Caki2 (cell line): Measurements from ENCODE around the gene DIDO1. TPM values are rescaled to one million over a fixed set of nuclear protein-coding genes. Genes with fewer than 3 reads are reported as not detected.

Experiments used
- DNase-seq: peaks from one replicate; pipeline ENCODE4 v3.0.0-alpha.2; 2015; ENCODE audit warnings: low read depth
- in situ Hi-C: cut with HindIII; loops from 2 replicates; pipeline ENCODE4 v1.10.0; 2016; ENCODE audit warnings: low sequenced_read_pairs, low pct_unique_long_range_greater_than_20kb, mixed read lengths
- total RNA-seq: library from RNA; depleted of rRNA; stranded (reverse); fragments of >200 nt; shearing (Covaris generic); gene quantifications from 2 replicates; pipeline ENCODE4 v1.2.3, GENCODE V29; 2014; ENCODE audit warnings: low replicate concordance

DIDO1 gene
- total RNA-seq, 1 experiment from 2014 or later, result 18.2 TPM

DNA sequence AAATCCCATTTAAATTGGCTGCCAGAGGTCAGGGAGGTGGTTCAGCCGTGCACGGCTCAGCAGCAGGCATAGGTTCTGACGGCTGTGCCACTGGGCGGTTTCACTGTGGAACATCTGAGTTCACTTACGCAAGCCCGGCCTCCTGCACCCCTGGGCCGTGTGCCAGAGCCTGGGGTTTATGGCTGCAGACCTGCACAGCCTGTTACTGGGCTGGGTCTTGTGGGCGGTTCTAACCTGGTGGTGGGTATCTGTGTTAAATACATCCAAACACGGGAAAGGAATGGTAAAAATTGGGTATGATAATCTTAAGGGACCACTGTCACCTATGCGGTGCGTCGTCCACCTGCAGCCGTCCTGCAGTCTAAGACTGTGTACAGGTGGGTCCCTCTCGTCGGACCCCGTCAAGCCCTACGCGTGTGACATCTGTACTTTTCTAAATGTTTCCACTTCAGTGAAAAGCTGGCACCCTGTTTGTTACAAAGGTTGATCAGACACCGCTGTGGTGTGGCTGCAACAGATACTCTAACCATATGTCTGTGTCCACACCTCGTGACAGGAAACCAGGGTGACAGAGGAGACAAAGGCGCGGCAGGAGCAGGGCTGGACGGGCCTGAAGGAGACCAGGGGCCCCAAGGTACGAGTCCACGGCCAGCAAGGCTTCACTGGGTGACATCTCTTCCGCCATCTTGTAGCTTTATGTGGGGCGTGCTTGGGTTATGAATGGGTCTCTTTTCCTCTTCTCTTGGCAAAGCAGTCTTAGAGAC is 88.0 kb downstream of the DIDO1 start:
- no peak for DNase-seq
- in situ Hi-C loops, result no loop called here

DNA sequence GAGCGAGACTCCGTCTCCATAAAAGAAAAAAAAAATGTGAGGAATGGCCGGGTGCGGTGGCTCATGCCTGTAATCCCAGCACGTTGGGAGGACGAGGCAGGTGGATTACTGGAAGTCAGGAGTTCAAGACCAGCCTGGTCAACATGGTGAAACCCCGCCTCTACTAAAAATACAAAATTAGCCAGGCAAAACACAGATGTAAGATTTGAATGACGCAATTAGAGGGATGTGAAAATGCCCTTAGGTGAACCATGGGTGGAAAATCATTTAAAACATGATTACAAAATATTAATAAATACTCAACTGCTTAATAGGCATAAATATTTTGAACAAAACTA is 88.5 kb downstream of the DIDO1 start:
- in situ Hi-C loops, result no loop called here
- no peak for DNase-seq

GRCh38 chr20:62836967-62837490 is 89.3 kb downstream of the DIDO1 start:
- DNase-seq, result no peak
- in situ Hi-C loops, result no loop called here

DNA sequence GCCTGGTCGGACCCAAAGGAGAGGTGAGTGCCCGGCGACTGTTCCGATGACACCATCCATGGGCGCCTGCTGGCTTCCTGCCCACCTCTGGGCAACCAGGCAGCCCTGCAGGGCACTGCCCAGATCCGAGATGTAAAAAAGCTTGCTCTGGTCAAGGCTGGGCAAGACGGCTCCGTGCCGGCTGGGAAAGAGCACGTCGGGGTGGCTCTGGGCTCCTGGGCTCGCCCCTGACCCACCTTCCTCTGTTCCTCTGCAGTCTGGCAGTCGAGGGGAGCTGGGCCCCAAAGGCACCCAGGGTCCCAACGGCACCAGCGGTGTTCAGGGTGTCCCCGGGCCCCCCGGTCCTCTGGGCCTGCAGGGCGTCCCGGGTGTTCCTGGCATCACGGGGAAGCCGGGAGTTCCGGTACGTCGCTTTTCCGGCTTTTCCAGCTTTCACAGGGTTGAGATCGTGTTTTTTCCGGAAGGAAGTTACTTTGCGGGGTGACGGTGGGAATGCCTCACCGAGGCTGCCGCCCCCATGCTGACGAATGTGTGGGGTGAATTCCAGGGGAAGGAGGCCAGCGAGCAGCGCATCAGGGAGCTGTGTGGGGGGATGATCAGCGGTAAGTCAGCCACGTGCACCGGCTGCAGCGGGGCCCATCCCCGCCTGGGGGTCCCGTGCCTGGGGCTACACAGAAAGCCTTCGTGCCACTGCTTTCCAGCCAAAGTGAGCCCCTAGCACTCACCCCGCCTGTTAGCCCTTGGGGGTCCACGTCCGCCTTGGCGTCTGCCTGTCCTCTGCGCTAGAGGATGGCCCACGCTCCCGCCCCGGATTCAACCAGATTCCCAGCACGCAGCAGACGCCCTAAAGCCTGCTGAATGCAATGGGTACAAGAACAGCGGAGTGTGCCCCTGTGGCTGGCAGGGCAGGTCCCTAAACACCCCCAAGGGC is 90.1 kb downstream of the DIDO1 start:
- DNase-seq, result no peak
- in situ Hi-C loops, result no loop called here

DNA sequence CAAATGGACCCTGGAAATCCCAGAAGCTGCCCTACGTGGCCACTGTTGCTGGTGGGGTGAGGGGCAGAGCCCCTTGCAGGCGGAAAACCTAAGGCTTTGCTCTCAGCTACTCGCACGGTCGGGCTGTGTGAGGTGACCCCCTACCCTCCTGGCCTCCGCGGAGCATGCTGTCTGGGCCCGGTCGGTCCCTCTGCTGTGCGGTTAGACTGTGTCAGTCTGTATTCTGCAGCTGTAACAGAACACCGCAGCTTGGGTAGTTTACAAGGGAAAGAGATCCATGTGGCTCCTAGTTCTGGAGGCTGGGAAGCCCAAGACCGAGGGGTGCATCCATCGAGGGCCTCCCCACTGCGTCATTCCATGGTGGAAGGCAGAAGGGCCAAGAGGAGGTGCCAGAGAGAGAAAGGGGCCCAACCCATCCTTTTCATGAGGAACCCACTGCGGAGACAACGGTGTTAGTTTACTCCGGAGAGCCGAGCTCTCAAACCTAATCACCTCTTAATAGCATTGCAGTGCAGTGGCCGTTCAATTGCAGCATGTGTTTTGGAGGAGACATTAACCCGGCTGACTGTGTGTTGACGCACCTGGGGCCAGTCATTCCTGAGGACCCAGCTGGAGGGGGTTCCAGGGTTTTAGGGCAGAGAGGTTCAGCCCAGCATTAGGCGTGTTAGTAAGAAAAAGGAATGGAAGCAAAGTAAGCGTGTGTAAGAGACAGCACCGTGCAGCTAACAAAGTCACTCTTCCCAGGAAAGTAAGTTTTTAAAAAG is 91.2 kb downstream of the DIDO1 start:
- in situ Hi-C loops, result no loop called here
- no peak for DNase-seq

DNA sequence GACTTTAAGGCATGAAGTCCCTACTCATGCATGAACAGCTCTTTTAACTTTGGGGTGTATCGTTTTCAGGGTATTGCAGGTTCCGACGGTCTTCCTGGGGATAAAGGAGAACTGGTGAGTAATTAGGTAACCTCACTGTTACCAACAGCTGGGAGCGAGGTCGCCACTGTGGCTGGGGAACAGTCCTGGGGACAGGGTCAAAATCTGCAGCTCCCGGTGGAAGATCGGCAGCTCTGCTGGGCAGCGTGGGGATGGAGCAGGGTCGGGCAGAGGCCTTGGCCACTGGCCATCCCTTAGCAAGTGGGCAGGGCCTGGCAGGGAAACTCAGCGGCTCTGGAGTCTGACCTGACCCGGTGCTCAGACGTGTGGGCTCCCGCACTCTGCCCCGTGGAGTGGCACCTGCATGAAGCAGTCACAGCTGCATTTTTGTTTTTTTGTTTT is 93.3 kb downstream of the DIDO1 start:
- DNase-seq, result no peak
- in situ Hi-C loops, result no loop called here

GRCh38 chr20:62832212-62832922 is 93.9 kb downstream of the DIDO1 start:
- in situ Hi-C loops, result no loop called here

DNA sequence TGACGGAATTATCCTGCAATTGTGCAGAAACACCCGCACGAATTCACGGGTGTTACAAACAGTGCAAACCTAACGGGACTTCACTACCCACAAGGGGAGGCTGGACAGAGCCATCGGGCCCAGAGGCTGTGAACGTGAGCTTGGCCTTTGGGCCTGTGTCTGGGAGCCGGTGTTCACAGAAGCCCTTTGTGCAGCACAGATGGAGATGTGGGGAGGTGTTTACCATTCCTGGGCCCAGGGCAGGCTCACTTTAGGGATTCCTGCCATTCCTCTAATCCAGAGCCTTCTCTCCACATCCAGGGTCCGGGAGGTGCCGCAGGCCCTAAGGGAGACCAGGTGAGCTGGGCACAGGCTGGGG is 94.5 kb downstream of the DIDO1 start:
- DNase-seq, result no peak
- in situ Hi-C loops, result no loop called here

More at GRCh38 chr20:62832212-62832922, 93.9 kb downstream of the DIDO1 start:
- DNase-seq, result no peak

DNA sequence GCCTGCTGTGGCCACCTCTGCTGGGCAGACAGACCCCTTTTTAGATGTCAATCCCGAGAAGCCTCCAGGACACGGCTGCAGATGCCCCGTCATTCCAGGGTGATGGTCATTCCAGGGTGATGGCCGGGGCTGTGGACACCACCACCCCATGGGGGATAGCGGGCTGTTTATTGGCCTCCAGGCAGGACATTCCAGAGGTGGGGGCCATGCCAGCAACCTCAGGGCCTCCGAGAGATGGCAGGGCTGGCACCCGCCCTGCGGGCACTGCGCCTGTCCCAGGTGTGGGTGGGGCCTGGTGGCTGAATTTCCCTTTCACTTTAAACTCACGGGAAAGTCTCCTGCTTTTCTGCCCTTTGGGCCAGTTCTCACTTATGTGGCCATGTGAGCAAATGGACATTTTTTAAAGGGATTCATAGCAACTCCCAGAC is 94.9 kb downstream of the DIDO1 start:
- DNase-seq, result no peak

GRCh38 chr20:62830821-62831220 is 95.5 kb downstream of the DIDO1 start:
- DNase-seq, result no peak

More for the DNA sequence above, 94.9 kb downstream of the DIDO1 start:
- in situ Hi-C loops, result no loop called here

DNA sequence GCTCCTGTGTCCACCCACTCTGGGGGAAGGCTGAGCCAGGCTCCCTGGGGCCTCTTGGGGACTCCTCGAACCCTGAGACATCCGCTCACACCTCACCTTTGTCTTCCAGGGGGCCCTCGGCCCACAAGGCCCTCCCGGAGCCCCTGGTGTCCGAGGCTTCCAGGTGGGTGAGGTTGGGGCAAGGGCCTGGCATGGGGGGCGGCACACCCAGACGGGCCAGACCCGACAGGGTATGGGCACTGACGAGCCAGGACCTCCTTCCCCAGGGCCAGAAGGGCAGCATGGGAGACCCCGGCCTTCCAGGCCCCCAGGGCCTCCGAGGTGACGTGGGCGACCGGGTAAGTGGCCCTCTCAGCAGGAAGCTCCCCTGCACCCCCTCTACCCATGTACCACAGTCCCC is 96.1 kb downstream of the DIDO1 start:
- in situ Hi-C loops, result no loop called here

More at GRCh38 chr20:62830821-62831220, 95.5 kb downstream of the DIDO1 start:
- in situ Hi-C loops, result no loop called here

DNA sequence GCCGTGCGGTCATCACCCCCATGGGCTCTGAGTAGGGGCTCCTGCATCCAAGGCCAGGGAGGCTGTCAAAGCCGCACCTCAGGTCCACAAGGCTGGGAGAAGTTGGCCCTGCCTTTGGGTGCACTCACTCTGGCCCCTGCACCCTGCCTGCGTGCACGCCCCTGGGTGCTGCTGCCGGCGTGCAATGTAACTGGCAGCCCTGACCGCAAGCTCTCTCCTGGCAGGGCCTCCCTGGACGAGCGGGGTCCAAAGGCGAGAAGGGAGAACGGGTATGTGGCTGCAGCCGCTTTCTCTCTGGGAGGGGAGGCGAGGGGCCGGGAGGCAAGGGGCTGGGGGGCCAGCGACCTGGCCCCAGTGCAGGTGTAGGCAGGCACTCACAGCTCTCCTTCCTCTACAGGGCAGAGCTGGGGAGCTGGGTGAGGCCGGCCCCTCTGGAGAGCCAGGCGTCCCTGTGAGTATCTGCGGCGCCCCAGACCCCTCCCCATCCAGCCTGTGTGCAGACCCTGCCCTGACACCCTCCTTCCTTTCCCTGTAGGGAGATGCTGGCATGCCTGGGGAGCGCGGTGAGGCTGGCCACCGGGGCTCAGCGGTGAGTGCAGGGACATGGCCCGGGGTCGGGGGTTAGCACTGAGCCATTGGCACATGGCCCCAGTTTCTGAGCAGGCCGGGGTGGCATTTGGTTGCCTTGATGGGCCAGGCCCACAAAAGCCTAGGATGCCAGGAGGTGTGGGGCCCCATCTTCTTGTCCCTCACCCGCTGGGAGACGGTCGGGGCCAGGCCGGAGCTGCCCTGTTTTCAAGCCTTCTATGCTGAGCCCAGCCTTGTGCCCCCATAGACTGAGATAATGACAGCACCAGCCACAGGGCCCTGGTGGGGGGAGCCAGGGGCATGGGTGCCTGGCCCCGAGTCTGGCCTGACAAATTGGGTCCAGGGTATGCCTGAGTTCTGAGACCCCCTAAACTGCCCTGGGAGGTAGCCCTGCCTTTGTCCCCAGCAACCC is 96.8 kb downstream of the DIDO1 start:
- in situ Hi-C loops, result no loop called here
- DNase-seq, result no peak

More for the DNA sequence above, 96.1 kb downstream of the DIDO1 start:
- DNase-seq, result no peak

DNA sequence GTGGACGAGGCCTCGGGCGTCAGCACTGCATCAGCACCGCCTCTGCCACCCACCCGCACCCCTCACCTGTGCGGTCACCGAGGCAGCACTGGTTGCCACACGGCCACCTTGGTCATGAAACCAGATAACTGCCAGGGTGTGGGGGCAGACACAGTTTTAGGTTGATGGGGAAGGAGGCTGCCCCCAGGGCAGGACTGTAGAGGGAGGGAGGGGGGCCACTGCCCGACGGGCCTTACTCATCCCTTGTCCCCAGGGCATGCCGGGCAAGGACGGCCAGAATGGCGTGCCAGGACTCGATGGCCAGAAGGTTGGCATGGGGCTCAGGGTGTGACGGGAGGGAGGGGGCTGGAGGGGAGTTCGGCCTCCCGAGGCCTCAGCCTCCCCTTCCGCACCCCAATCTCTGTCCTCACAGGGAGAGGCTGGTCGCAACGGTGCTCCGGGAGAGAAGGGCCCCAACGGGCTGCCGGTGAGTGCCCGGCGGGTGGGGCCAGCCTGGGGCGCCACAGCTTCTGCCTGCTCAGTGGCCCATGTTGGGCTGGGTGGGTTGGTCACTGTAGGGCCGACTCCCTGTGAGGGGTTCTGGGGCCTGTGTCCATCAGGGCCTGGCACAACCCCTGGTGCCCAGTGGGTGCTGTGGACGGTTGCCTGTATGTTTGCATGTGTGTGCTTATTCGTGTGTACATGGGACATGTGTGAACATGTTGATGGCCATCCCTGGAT is 97.6 kb downstream of the DIDO1 start:
- in situ Hi-C loops, result no loop called here
- no peak for DNase-seq

DNA sequence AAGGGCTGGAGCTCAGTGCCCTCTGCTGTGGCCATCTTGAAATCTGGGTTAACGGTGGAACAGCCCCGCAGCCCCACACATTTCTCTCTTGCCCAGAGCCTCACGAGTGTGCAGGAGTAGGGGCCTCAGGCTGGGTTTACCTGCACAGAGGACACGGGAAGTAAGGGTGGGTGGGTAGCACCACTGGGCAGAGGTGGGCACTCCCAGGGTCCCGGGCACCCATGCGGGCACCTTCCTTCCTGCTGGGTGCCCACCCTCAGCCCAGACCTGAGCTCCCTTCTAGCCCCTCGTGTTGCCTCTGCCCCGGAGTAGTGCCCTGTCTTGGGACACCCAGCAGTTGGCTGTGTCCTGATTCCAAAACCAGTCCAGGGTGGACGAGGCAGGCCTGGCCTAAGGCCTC is 98.3 kb downstream of the DIDO1 start:
- in situ Hi-C loops, result no loop called here
- DNase-seq, result no peak
